Measurements from ENCODE around the gene FOXK2. TPM values are rescaled to one million over a fixed set of nuclear protein-coding genes. Genes with fewer than 3 reads are reported as not detected.

FOXK2 gene
- total RNA-seq, 4 donors from 2014 or later, result 40.4 to 76.7 (median 52.4) TPM

DNA sequence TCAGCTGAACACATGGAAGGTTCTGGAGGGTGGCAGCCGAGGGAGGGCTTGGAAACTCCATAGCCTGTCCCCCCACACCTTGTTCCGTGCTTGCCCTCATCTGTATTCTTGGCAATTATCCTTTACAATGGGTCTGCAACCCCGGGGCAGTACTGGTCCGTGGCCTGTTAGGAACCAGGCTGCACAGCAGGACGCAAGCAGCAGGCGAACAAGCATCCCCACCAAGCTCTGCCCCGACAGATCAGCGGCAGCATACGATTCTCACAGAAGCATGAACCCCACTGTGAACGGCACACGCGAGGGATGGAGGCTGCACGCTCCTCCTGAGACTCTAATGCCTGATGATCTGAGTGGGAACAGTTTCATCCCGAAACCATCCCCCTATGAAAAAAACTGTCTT lies 122.5 kb downstream of the FOXK2 start:
- intact Hi-C loops (cut with DNase I; ENCODE audit: low total_unique reads), result no loop called here

DNA sequence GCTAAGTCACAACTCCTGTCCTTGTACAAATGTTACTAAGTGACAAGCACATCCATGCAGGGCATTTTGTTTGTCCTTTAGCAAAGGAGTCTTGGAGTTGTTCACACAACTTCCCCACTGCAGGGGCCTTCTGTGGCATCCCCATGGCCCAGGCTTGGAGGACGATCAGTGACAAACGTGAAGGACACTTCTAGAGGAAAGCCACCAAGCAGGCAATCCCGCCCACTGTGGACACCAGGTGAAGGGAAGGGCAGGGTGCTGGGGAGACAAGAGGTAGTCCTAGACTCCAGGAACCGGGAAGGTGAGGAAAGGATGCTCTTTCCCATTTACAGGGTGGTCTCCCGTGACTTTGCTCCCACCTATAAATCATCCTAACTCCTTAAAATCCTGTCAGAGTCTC lies 124.6 kb downstream of the FOXK2 start:
- DNase-seq (ENCODE audit: low spot score in 2 of 2), result no peak
- 86% methylated on average over 5 of the region's 5 CpGs for WGBS, 2 donors
- no peak overlapping the region for H3K4me3 ChIP-seq (ENCODE audit: low read depth, poor library complexity, severe bottlenecking)
- TF ChIP-seq, protein P1, sequence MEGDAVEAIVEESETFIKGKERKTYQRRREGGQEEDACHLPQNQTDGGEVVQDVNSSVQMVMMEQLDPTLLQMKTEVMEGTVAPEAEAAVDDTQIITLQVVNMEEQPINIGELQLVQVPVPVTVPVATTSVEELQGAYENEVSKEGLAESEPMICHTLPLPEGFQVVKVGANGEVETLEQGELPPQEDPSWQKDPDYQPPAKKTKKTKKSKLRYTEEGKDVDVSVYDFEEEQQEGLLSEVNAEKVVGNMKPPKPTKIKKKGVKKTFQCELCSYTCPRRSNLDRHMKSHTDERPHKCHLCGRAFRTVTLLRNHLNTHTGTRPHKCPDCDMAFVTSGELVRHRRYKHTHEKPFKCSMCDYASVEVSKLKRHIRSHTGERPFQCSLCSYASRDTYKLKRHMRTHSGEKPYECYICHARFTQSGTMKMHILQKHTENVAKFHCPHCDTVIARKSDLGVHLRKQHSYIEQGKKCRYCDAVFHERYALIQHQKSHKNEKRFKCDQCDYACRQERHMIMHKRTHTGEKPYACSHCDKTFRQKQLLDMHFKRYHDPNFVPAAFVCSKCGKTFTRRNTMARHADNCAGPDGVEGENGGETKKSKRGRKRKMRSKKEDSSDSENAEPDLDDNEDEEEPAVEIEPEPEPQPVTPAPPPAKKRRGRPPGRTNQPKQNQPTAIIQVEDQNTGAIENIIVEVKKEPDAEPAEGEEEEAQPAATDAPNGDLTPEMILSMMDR (IDR thresholded peaks at IDR 0.05), result no peak
- no peak for TF ChIP-seq POLR2A (IDR thresholded peaks at IDR 0.05)
- intact Hi-C loops (cut with DNase I; ENCODE audit: low total_unique reads), result no loop called here

More for the DNA sequence above, 122.5 kb downstream of the FOXK2 start:
- no peak for TF ChIP-seq POLR2A (IDR thresholded peaks at IDR 0.05)
- TF ChIP-seq, protein P1 (IDR thresholded peaks at IDR 0.05), result no peak
- no peak for DNase-seq (ENCODE audit: low spot score in 2 of 2)
- 89 to 91% methylated on average over 14 of the region's 14 CpGs for WGBS, 2 donors
- H3K4me3 ChIP-seq (ENCODE audit: low read depth, poor library complexity, severe bottlenecking), result no peak overlapping the region

DNA sequence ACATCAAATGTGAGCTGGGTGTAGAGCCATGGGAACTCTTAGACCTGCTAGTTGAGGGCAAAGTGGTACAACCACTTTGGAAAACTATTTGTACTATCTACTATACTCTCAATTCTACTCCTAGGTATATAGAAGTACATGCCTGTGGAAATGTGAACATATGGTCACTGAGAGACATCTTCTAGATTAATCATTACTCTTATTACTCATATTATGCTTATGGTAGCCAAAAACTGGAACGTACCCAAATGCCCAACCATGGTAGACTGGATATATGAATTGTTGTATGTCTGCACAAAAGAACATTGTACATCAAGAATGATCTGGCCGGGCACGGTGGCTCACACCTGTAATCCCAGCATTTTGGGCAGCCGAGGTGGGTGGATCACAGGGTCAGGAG lies 126.0 kb downstream of the FOXK2 start:
- H3K4me3 ChIP-seq (ENCODE audit: low read depth, poor library complexity, severe bottlenecking), result no peak overlapping the region
- TF ChIP-seq, protein P1 (IDR thresholded peaks at IDR 0.05), result no peak
- TF ChIP-seq POLR2A (IDR thresholded peaks at IDR 0.05), result no peak
- WGBS, 2 donors, result 91 to 94% methylated on average over 4 of the region's 4 CpGs
- no peak for DNase-seq (ENCODE audit: low spot score in 2 of 2)
- intact Hi-C loops (cut with DNase I; ENCODE audit: low total_unique reads), result no loop called here

DNA sequence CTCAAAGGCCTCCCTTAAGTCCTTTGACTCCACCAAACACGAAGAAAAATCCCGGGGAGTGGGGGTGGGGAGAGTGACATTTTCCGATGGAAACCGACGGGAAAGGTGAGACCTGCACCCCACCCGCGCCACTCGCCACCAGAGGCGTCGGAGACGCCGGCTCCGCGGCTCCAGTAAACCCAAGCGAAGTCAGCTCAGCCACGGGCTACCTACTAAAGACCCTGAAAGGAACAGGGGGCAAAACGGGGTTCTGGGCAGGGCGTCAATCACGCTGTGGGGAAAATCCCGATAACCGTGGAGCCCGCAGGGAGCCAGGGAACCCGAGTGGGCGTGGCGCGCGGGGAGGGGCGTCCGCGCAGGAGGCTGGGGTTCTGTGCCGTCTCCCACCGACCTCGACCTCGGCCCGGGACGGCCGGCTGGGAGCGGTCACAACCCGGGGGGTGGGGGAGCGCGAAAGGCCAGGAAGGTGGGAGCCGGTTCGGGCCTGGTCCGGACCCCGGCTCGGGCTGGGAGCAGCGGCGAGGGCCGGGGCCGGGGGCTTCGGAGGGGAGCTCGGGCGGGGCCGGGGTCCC lies 128.1 kb downstream of the FOXK2 start:
- peak overlapping the region; percentile 83 for H3K4me3 ChIP-seq (ENCODE audit: low read depth, poor library complexity, severe bottlenecking)
- TF ChIP-seq, protein P1 (IDR thresholded peaks at IDR 0.05), result no peak
- no peak for TF ChIP-seq POLR2A (IDR thresholded peaks at IDR 0.05)
- 1 to 2% methylated on average over 28 to 53 of the region's 54 CpGs for WGBS, 2 donors
- intact Hi-C loops (cut with DNase I; ENCODE audit: low total_unique reads), result no loop called here
- DNase-seq (ENCODE audit: low spot score in 2 of 2), result no peak

DNA sequence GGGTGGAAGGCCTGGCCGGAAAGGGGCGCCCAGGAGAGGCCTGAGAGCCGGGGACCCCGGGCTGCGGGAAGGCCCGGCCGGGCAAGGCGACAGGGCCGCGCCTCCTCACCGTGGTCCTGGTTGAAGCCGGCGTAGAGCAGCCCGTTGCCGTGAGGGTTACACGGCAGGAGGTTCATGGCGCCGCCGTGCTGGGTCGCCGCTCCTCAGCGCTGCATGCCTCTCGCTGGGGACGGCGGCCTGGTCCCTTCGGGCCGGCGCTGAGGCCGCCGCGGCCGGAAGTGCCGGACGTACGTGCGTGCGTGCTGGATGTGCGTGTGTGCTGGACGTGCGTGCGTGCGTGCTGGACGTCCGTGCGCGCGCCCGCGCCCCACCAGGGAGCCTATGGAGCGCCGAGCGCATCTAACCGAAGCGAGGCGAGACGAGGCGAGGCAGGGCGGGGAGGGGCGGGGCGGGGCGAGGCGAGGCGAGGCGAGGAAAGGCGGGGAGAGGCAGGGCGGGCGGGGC lies 128.7 kb downstream of the FOXK2 start, which contains the start of gene WDR45B:
Gene WDR45B (minus strand): TSS at position 280 of the 504 bp plus-strand sequence. CDS start 104 bp downstream, at position 176.
- H3K4me3 ChIP-seq (ENCODE audit: low read depth, poor library complexity, severe bottlenecking), result peak within 1 kb of the TSS; percentile 83
- peak; percentile 89 to 98 for DNase-seq (ENCODE audit: low spot score in 2 of 2)
- 0% methylated on average over 30 of the region's 67 CpGs; no CpG with 5 or more reads in 1 of the 2 donors for WGBS, 2 donors
- intact Hi-C loops (cut with DNase I; ENCODE audit: low total_unique reads), result no loop called here
- peak in 1 of 2 donors; percentile 71 for TF ChIP-seq POLR2A (IDR thresholded peaks at IDR 0.05)
- TF ChIP-seq, protein P1 (IDR thresholded peaks at IDR 0.05), result no peak
